Stimulated activated CD8-positive, alpha-beta memory T cell treated with anti-CD3 and anti-CD28 coated beads, Interleukin-7, amount 100 ng/mL, for 24 hours (primary cell): ENCODE results near the gene LRP1B.

Experiments used
- DNase-seq: peaks from one replicate; pipeline ENCODE4 v3.0.0-alpha.2; 2020; ENCODE audit warnings: low read depth

Gene LRP1B

GRCh38 chr2:140892911-140893637 lies 1237.7 kb downstream of the LRP1B start:
- no peak for DNase-seq

DNA sequence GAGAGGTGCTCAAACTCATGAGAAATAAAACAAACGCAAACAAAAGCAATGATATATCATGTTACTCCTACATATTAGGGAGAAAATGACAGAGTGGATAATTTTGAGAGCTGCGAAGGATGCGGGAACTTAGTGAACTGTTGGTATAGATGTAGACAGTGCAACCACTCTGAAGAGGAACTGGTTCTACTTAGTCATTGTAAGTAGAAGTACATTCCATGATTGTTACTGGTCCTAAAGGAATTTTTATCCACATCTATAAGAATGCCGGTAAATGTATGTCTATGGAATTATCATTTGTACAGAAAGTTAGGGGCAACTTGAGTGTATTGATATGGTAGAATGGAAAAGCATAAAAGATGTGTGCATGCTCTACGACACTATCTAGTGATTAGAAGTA lies 1238.4 kb downstream of the LRP1B start:
- DNase-seq: no peak

GRCh38 chr2:140891614-140892212 lies 1239.1 kb downstream of the LRP1B start:
- DNase-seq: no peak

GRCh38 chr2:140882671-140883620 lies 1247.9 kb downstream of the LRP1B start:
- DNase-seq: no peak

GRCh38 chr2:140880573-140880972 lies 1250.2 kb downstream of the LRP1B start:
- DNase-seq: no peak

DNA sequence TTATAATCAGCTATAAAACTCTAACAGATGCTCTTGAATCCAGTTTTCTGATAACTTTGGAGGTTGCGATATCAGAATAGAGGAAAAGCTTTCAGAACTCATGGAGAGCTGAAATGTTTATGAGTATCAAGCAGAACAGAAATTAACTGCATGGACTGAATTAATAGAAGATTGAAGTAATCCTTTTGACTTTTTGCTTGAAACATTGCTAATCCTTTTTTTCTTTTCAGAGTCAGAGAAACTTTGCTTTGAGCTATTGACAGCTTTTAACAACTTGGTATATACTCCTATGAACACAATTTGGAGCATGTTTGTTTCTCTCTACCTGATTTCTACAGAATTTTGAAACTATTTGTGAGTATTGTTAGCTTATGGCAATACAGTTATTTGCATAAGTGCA lies 1254.8 kb downstream of the LRP1B start:
- no peak for DNase-seq

DNA sequence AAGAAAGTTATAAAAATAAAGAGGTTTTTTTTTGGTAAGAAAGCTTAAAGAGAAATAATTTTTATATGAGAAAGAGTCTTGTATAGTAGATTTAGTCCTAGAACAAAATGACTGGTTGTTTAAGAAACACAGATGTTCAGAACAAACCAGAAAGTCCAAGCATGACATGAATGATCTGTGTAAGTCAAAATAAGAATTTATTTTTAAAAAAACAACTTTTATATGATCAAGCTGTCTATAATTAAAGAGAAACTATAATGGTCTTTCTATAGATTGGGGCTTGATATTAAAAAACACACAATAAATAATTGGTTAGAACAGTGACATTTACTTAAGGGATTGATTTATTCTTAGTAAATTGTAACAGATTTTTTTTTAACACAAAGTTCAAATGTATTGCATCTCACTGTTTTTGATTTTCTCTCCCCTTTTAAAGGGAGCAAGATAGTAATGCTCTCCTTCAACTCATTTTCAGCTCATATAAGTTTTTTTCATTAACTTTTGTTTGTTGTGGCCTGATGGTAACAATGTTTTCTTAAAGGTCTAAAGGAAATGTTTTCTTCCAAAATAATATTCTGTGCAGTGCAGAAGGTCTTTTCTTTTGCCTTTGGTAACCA lies 1256.8 kb downstream of the LRP1B start:
- no peak for DNase-seq

GRCh38 chr2:140869925-140870324 lies 1260.9 kb downstream of the LRP1B start:
- DNase-seq: no peak

- DNase-seq: no peak
These were observed 1261.7 kb downstream of the LRP1B start for GRCh38 chr2:140869107-140869506.

GRCh38 chr2:140865837-140866236 lies 1265.0 kb downstream of the LRP1B start:
- no peak for DNase-seq

DNA sequence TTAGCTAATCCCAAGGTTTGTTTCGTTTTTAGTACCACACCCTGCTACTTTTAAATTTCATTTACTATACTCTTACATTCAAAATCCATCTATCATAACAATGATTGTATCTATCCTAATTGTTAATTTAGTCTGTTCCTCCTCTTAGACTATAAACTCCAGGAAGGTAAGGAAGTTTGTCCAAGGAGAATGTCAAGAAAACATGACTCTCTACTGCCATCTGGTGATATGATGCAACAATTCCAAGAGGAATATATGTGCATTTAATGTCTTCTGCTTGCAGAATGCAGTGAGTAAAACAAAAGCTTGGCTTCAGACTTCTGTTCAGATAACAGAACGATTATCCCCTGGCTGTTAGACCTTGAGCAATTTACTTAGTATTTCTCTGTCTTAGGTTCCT lies 1267.1 kb downstream of the LRP1B start:
- no peak for DNase-seq

GRCh38 chr2:140862181-140862580 lies 1268.6 kb downstream of the LRP1B start:
- no peak for DNase-seq

DNA sequence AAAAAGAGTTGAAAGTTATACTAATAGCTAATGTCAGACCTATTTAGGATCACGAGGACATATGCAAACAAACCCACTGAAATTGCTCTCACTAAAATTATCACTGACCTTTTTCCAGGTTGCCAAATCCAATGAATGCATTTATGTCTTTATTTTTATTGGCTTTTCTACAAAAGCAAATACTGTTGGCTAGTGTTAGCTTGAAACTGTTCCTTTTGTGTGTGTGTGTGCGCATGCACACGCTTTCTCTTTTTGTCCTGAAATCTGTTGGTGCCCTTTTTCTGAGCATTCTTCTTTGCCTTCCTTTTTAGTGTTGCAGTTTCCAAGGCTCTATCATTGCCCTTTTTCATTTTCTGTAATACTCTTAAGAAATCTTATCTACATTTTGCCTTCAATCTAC lies 1269.2 kb downstream of the LRP1B start:
- DNase-seq: no peak

DNA sequence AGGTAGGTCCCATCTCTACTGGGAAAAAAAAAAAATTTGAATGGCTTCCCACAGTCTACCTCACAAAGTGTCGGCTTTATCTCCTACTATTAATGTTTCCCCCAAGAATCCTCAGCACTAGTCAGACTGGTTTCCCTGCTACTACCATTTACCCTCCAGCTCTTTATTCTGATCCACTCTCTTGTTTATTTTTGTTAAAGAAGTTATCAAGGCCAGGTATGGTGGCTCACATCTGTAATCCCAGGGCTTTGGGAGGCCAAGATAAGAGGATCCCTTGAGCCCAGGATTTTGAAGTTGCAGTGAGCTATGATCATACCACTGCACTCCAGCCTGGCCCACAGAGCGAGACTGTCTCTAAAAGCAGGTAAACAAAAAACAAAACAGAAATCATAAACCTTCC lies 1275.3 kb downstream of the LRP1B start:
- DNase-seq: no peak

DNA sequence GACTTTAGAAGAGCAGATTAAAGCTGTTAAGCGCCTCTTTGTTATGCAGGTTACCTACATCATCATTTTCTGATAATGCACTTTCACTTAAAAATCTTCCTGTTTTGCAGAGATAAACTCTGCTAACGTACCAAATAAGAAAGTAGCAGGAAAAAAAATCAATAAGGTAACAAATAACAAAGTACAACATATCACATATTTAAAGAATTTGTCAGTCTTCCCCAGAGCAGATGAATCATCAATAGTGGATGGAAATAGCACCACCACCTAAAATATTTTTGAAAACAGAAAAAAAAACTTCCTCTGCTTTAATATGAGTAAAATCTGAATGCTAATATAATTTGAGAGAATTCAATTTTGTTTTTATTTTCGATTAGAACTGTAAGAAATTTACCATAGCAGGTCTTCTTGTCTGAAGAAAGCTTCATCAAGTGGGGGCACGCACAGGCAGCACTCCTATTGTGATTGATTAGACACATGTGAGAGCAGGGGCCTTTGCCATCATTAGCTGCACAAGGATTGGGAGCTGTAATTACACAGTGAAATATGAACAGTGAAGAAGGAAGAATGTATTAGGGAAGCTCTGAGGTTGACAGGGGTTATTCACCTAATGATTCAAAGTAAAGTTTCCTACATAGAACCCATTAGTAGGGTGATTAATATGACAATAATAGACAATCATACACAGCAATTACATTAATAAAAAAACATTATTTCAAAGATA lies 1279.4 kb downstream of the LRP1B start:
- no peak for DNase-seq

DNA sequence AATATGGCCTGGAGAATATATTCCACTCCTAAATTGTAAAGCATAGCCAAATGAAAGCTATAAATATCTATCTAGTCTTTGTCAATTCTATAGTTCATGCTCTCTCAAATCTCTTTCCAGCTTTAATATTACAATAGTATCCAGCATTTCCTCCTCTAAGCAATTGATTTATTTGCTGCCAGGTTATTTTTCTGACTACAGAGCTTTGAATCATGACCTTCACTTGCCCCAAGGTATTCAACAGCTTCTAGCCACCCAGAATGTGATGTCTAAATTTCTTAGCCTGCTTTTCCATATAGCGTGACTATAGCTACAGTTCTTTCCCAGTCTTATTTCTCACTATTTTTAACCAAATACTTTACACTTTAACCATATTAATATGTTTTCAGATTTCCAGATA lies 1287.6 kb downstream of the LRP1B start:
- DNase-seq: no peak

- DNase-seq: no peak
These were observed 1288.7 kb downstream of the LRP1B start for GRCh38 chr2:140842110-140842509.

- no peak for DNase-seq
These were observed 1289.7 kb downstream of the LRP1B start for GRCh38 chr2:140841141-140841540.

GRCh38 chr2:140836826-140837225 lies 1294.0 kb downstream of the LRP1B start:
- DNase-seq: no peak

DNA sequence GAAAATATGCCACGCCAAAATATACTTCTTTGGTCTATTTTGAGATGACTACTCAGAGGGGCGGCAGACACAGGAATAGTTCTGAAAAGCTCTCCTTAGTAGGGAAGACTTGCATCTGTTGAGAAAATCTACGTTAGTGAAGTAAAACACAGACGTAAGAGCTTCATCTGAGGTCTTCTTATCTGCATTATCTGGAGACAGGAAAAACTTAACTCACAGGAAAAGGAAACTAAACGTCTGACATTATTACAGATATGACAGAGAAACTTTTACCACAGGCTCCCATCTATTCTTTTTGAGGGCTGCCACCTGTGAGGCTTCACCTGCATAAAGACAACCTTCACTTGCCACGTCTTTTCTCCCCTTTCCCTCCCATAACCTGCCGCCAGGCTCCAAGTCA lies 1295.7 kb downstream of the LRP1B start:
- no peak for DNase-seq

DNA sequence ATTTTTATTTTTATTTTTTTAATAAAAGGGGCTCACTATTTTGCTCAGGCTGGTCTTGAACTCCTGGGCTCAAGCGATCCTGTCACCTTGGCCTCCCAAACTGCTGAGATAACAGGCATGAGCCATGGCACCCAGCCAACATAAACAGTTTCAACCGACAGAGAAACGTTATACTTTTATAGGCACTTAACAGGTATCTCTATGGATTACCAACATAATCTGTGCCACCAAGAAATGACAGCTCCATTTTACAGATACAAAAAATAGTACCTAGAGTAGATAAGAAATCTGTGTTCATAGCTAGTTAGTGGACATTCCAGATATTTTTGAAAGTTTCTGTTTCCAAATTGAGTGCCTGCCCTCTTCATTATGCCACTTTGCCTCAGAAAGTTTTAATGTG lies 1316.7 kb downstream of the LRP1B start:
- DNase-seq: no peak

- no peak for DNase-seq
These were observed 1322.0 kb downstream of the LRP1B start for GRCh38 chr2:140808820-140809219.
